Measurements from ENCODE around the gene FAM177B.

GRCh38 chr1:222712253-222713090 is 24.5 kb upstream of the FAM177B start, which contains the start of the genes AIDA and BROX:
- TF ChIP-seq CTCF (IDR thresholded peaks at IDR 0.05) (peak in 2 of 6 experiments; percentile 20 to 28), POLR2A (IDR thresholded peaks at IDR 0.05) (peak in 1 of 2 donors; percentile 74)

Data from thyroid gland (tissue), 4 donors.